Mesendoderm (in vitro differentiated cells): ENCODE data around the gene CCDC150.
A peak's percentile ranks its signal among the peaks of the same experiment; 100 is the strongest.

Experiments used
- DNase-seq: peaks from one replicate; pipeline ENCODE4 v3.0.0; 2013
- H2AK5ac ChIP-seq: 2 replicates; pipeline ENCODE4 v1.6.1; 2013; ENCODE audit warnings: low read length, inconsistent platforms
- H2BK120ac ChIP-seq: 2 replicates; pipeline ENCODE4 v1.6.1; 2013; ENCODE audit warnings: low read depth, mild to moderate bottlenecking, low read length, moderate library complexity, mixed read lengths
- H2BK15ac ChIP-seq: replicated peaks from 2 replicates; pipeline ENCODE4 v1.6.1; 2013; ENCODE audit warnings: low read depth, mild to moderate bottlenecking, moderate library complexity
- H2BK5ac ChIP-seq: 2 replicates; pipeline ENCODE4 v1.6.1; 2013; ENCODE audit warnings: low read length, inconsistent platforms
- H3K18ac ChIP-seq: 2 replicates; pipeline ENCODE4 v1.6.1; 2013; ENCODE audit warnings: mild to moderate bottlenecking, low read length, mixed read lengths
- H3K23ac ChIP-seq: one replicate; pipeline ENCODE4 v1.6.1; 2013; ENCODE audit warnings: low read length
- H3K27ac ChIP-seq: 2 replicates; pipeline ENCODE4 v1.5.1; 2013; ENCODE audit warnings: low read depth, mild to moderate bottlenecking, inconsistent platforms, low read length, moderate library complexity
- H3K27me3 ChIP-seq: 2 replicates; pipeline ENCODE4 v1.6.1; 2013; ENCODE audit warnings: low read length, control low read depth, mild to moderate bottlenecking, inconsistent platforms; ENCODE audit not compliant: insufficient read depth, poor library complexity
- H3K36me3 ChIP-seq: 2 replicates; pipeline ENCODE4 v1.6.1; 2013; ENCODE audit warnings: low read length, inconsistent platforms; ENCODE audit not compliant: control insufficient read depth, insufficient read depth
- H3K4ac ChIP-seq: one replicate; pipeline ENCODE4 v1.6.1; 2013; ENCODE audit warnings: low read depth, mild to moderate bottlenecking, low read length, moderate library complexity
- H3K4me1 ChIP-seq: 2 replicates; pipeline ENCODE4 v1.6.1; 2013; ENCODE audit warnings: low read depth, low read length, inconsistent platforms; ENCODE audit not compliant: control insufficient read depth
- H3K4me2 ChIP-seq: 2 replicates; pipeline ENCODE4 v1.6.1; 2013; ENCODE audit warnings: low read length
- H3K4me3 ChIP-seq: 2 replicates; pipeline ENCODE4 v1.5.1; 2013; ENCODE audit warnings: mild to moderate bottlenecking, low read length
- H3K56ac ChIP-seq: one replicate; pipeline ENCODE4 v1.6.1; 2013; ENCODE audit warnings: low read length
- H3K79me1 ChIP-seq: 2 replicates; pipeline ENCODE4 v1.6.1; 2013; ENCODE audit warnings: low read length, inconsistent platforms
- H3K79me2 ChIP-seq: 2 replicates; pipeline ENCODE4 v1.6.1; 2013; ENCODE audit warnings: mild to moderate bottlenecking, low read length; ENCODE audit not compliant: control insufficient read depth, insufficient read depth
- H3K9ac ChIP-seq: 2 replicates; pipeline ENCODE4 v1.6.1; 2013; ENCODE audit warnings: low read length, inconsistent platforms
- H4K5ac ChIP-seq: one replicate; pipeline ENCODE4 v1.6.1; 2013; ENCODE audit warnings: low read length
- H4K8ac ChIP-seq: one replicate; pipeline ENCODE4 v1.6.1; 2013; ENCODE audit warnings: low read depth, mild to moderate bottlenecking, control low read depth, low read length, moderate library complexity
- WGBS: extraction: QIAGEN DNeasy Blood & Tissue Kit; methylation state at CpG from one replicate; pipeline ENCODE4 v1.1.7; 2013; ENCODE audit warnings: low lambda C conversion rate, missing lambda C conversion rate; ENCODE audit not compliant: insufficient coverage; ENCODE audit errors: extremely low coverage; 5-methylcytosine and 5-hydroxymethylcytosine counted together

CCDC150 gene

GRCh38 chr2:196638765-196639164, 750 bp upstream of the CCDC150 start:
- no peak for DNase-seq
- H3K79me2 ChIP-seq, result peaks cover 23% of the 10 kb centered on the region
- H4K8ac ChIP-seq, result no peak overlapping the region
- no peak overlapping the region for H2BK120ac ChIP-seq
- H3K4me2 ChIP-seq, result no peak overlapping the region
- no peak overlapping the region for H3K18ac ChIP-seq
- H3K4me3 ChIP-seq, result no peak overlapping the region
- peaks cover 5% of the 10 kb centered on the region for H3K4me1 ChIP-seq
- H3K56ac ChIP-seq, result no peak overlapping the region
- H3K23ac ChIP-seq, result no peak overlapping the region
- no CpG with 5 or more reads among the region's 19 CpGs for WGBS
- H3K79me1 ChIP-seq, result peaks cover 12% of the 10 kb centered on the region
- H3K9ac ChIP-seq, result no peak overlapping the region
- H4K5ac ChIP-seq, result no peak overlapping the region
- no peak overlapping the region for H2AK5ac ChIP-seq
- no peak overlapping the region for H2BK5ac ChIP-seq
- H3K36me3 ChIP-seq, result no peaks in the 10 kb centered on the region
- no peak overlapping the region for H3K4ac ChIP-seq
- H2BK15ac ChIP-seq, result no peak overlapping the region
- H3K27me3 ChIP-seq, result no peaks in the 10 kb centered on the region
- no peak overlapping the region for H3K27ac ChIP-seq

- H3K9ac ChIP-seq, result peak overlapping the region; percentile 78
- H3K27ac ChIP-seq, result peak overlapping the region; percentile 93
- WGBS, result no CpG with 5 or more reads among the region's 12 CpGs
- H2BK120ac ChIP-seq, result no peak overlapping the region
- peak overlapping the region; percentile 86 for H4K5ac ChIP-seq
- no peak overlapping the region for H3K23ac ChIP-seq
- H4K8ac ChIP-seq, result no peak overlapping the region
- H3K36me3 ChIP-seq, result no peaks in the 10 kb centered on the region
- H3K27me3 ChIP-seq, result no peaks in the 10 kb centered on the region
- H3K4me2 ChIP-seq, result peak overlapping the region; percentile 69
- H3K79me1 ChIP-seq, result peaks cover 18% of the 10 kb centered on the region
- DNase-seq, result no peak
- peak overlapping the region; percentile 64 for H3K18ac ChIP-seq
- peak overlapping the region; percentile 83 for H3K4me3 ChIP-seq
- H3K56ac ChIP-seq, result peak overlapping the region; percentile 93
- peaks cover 5% of the 10 kb centered on the region for H3K4me1 ChIP-seq
- no peak overlapping the region for H2BK5ac ChIP-seq
- H2AK5ac ChIP-seq, result no peak overlapping the region
- peaks cover 33% of the 10 kb centered on the region for H3K79me2 ChIP-seq
- no peak overlapping the region for H3K4ac ChIP-seq
- H2BK15ac ChIP-seq, result no peak overlapping the region
Observed at GRCh38 chr2:196640031-196640548, 575 bp downstream of the CCDC150 start.

GRCh38 chr2:196649202-196649601, 9.7 kb downstream of the CCDC150 start:
- WGBS, result no CpG with 5 or more reads among the region's 4 CpGs
- H3K4ac ChIP-seq, result no peak overlapping the region
- H3K27ac ChIP-seq, result no peak overlapping the region
- no peak overlapping the region for H2AK5ac ChIP-seq
- DNase-seq, result no peak
- no peak overlapping the region for H3K9ac ChIP-seq
- no peak overlapping the region for H3K56ac ChIP-seq
- H3K23ac ChIP-seq, result no peak overlapping the region
- H4K8ac ChIP-seq, result no peak overlapping the region
- H3K79me1 ChIP-seq, result peaks cover 15% of the 10 kb centered on the region
- H2BK15ac ChIP-seq, result no peak overlapping the region
- no peaks in the 10 kb centered on the region for H3K4me1 ChIP-seq
- no peak overlapping the region for H4K5ac ChIP-seq
- peaks cover 35% of the 10 kb centered on the region for H3K79me2 ChIP-seq
- no peak overlapping the region for H3K4me2 ChIP-seq
- no peak overlapping the region for H3K4me3 ChIP-seq
- no peaks in the 10 kb centered on the region for H3K36me3 ChIP-seq
- H3K27me3 ChIP-seq, result no peaks in the 10 kb centered on the region
- no peak overlapping the region for H3K18ac ChIP-seq
- no peak overlapping the region for H2BK5ac ChIP-seq
- no peak overlapping the region for H2BK120ac ChIP-seq

GRCh38 chr2:196651387-196652094, 12.0 kb downstream of the CCDC150 start:
- Histone ChIP-seq H2BK5ac (no peak overlapping the region), H3K4me3 (peak overlapping the region; percentile 2), H3K27me3 (no peaks in the 10 kb centered on the region), H2BK120ac (no peak overlapping the region), H3K27ac (no peak overlapping the region), H3K36me3 (no peaks in the 10 kb centered on the region), H3K79me2 (peaks cover 29% of the 10 kb centered on the region), H3K9ac (no peak overlapping the region), H4K5ac (no peak overlapping the region), H3K56ac (no peak overlapping the region), H3K23ac (no peak overlapping the region), H3K4me2 (no peak overlapping the region), H3K4me1 (no peaks in the 10 kb centered on the region), H3K18ac (no peak overlapping the region), H2AK5ac (no peak overlapping the region), H3K79me1 (peaks cover 14% of the 10 kb centered on the region), H2BK15ac (no peak overlapping the region), H3K4ac (no peak overlapping the region), H4K8ac (no peak overlapping the region)
- no peak for DNase-seq
- no CpG with 5 or more reads among the region's 4 CpGs for WGBS

GRCh38 chr2:196652869-196653268, 13.4 kb downstream of the CCDC150 start:
- Histone ChIP-seq H4K5ac (no peak overlapping the region), H3K9ac (no peak overlapping the region), H3K27me3 (no peaks in the 10 kb centered on the region), H3K23ac (no peak overlapping the region), H2BK5ac (no peak overlapping the region), H2BK120ac (no peak overlapping the region), H2AK5ac (no peak overlapping the region), H3K56ac (no peak overlapping the region), H3K4me3 (no peak overlapping the region), H3K4me2 (no peak overlapping the region), H4K8ac (no peak overlapping the region), H3K79me1 (peaks cover 17% of the 10 kb centered on the region), H3K27ac (no peak overlapping the region), H3K36me3 (no peaks in the 10 kb centered on the region), H3K4me1 (no peaks in the 10 kb centered on the region), H3K79me2 (peaks cover 27% of the 10 kb centered on the region), H3K18ac (no peak overlapping the region), H3K4ac (no peak overlapping the region), H2BK15ac (no peak overlapping the region)
- DNase-seq, result peak; percentile 45
- no CpG with 5 or more reads among the region's 1 CpG for WGBS

GRCh38 chr2:196653843-196654242, 14.3 kb downstream of the CCDC150 start:
- H3K9ac ChIP-seq, result no peak overlapping the region
- no peaks in the 10 kb centered on the region for H3K27me3 ChIP-seq
- H2BK5ac ChIP-seq, result no peak overlapping the region
- no peak overlapping the region for H4K8ac ChIP-seq
- H2AK5ac ChIP-seq, result no peak overlapping the region
- no peak overlapping the region for H3K4ac ChIP-seq
- no peak overlapping the region for H2BK120ac ChIP-seq
- H4K5ac ChIP-seq, result no peak overlapping the region
- WGBS, result no CpG with 5 or more reads among the region's 1 CpG
- H3K4me1 ChIP-seq, result no peaks in the 10 kb centered on the region
- no peak overlapping the region for H3K18ac ChIP-seq
- H3K4me3 ChIP-seq, result no peak overlapping the region
- H3K36me3 ChIP-seq, result no peaks in the 10 kb centered on the region
- H3K27ac ChIP-seq, result no peak overlapping the region
- no peak overlapping the region for H3K56ac ChIP-seq
- H3K23ac ChIP-seq, result no peak overlapping the region
- no peak overlapping the region for H2BK15ac ChIP-seq
- peaks cover 15% of the 10 kb centered on the region for H3K79me1 ChIP-seq
- peaks cover 24% of the 10 kb centered on the region for H3K79me2 ChIP-seq
- H3K4me2 ChIP-seq, result no peak overlapping the region
- DNase-seq, result no peak
